ENCODE results near the gene SMIM41.

SMIM41 gene

GRCh38 chr12:52151837-52152783, 72.6 kb downstream of the SMIM41 start:
- in situ Hi-C loops (cut with HindIII; ENCODE audit: low sequenced_read_pairs): no loop called here
- TF ChIP-seq CTCF (IDR thresholded peaks at IDR 0.05; ENCODE audit: low read depth, low read length): peak; percentile 81
- H3K4me3 ChIP-seq (ENCODE audit: low read depth, low read length): peak overlapping the region; percentile 7
- peak; percentile 55 for DNase-seq (ENCODE audit: low read depth, low spot score)

- in situ Hi-C loops (cut with HindIII; ENCODE audit: low sequenced_read_pairs): no loop called here
- no peak overlapping the region for H3K4me3 ChIP-seq (ENCODE audit: low read depth, low read length)
- TF ChIP-seq CTCF (IDR thresholded peaks at IDR 0.05; ENCODE audit: low read depth, low read length): no peak
- no peak for DNase-seq (ENCODE audit: low read depth, low spot score)
Measured at GRCh38 chr12:52152905-52153317, 73.4 kb downstream of the SMIM41 start.

- DNase-seq (ENCODE audit: low read depth, low spot score): no peak
- in situ Hi-C loops (cut with HindIII; ENCODE audit: low sequenced_read_pairs): no loop called here
- no peak for TF ChIP-seq CTCF (IDR thresholded peaks at IDR 0.05; ENCODE audit: low read depth, low read length)
- no peak overlapping the region for H3K4me3 ChIP-seq (ENCODE audit: low read depth, low read length)
Measured at GRCh38 chr12:52155048-52155868, 75.8 kb downstream of the SMIM41 start.

- DNase-seq (ENCODE audit: low read depth, low spot score): no peak
- TF ChIP-seq CTCF (IDR thresholded peaks at IDR 0.05; ENCODE audit: low read depth, low read length): no peak
- H3K4me3 ChIP-seq (ENCODE audit: low read depth, low read length): no peak overlapping the region
- in situ Hi-C loops (cut with HindIII; ENCODE audit: low sequenced_read_pairs): no loop called here
Measured at GRCh38 chr12:52156311-52156710, 76.8 kb downstream of the SMIM41 start.

- peak; percentile 49 for DNase-seq (ENCODE audit: low read depth, low spot score)
- no peak overlapping the region for H3K4me3 ChIP-seq (ENCODE audit: low read depth, low read length)
- in situ Hi-C loops (cut with HindIII; ENCODE audit: low sequenced_read_pairs): no loop called here
- peak; percentile 97 for TF ChIP-seq CTCF (IDR thresholded peaks at IDR 0.05; ENCODE audit: low read depth, low read length)
Measured at GRCh38 chr12:52156757-52157565, 77.5 kb downstream of the SMIM41 start.

All from astrocyte of the spinal cord (primary cell).